Measurements from ENCODE around the gene KLHL21.
"Not testable (repeated sequence)": the region's sequence is repeated elsewhere in the genome, so short reads cannot be mapped to it uniquely, and the experiment has no call there.

The KLHL21 gene

GRCh38 chr1:6602669-6603237 is at the start of gene KLHL21:
TSS of gene KLHL21 (minus strand) at chr1:6602869. CDS start at chr1:6602817, 52 bp downstream.
- DNase-seq (ENCODE audit: low read depth in 1 of 2, low spot score in 1 of 2): peak; percentile 73 to 85

GRCh38 chr1:6651909-6652308 is 49.2 kb upstream of the KLHL21 start:
- no peak for DNase-seq (ENCODE audit: low read depth in 1 of 2, low spot score in 1 of 2)

GRCh38 chr1:6648556-6648955 is 45.9 kb upstream of the KLHL21 start:
- DNase-seq (ENCODE audit: low read depth in 1 of 2, low spot score in 1 of 2): no peak

- no peak for DNase-seq (ENCODE audit: low read depth in 1 of 2, low spot score in 1 of 2)
Observed at GRCh38 chr1:6646499-6647148, 44.0 kb upstream of the KLHL21 start.

- no peak for DNase-seq (ENCODE audit: low read depth in 1 of 2, low spot score in 1 of 2)
Observed at GRCh38 chr1:6645018-6645417, 42.3 kb upstream of the KLHL21 start.

- DNase-seq (ENCODE audit: low read depth in 1 of 2, low spot score in 1 of 2): not testable (repeated sequence)
Observed at GRCh38 chr1:6640867-6641266, 38.2 kb upstream of the KLHL21 start.

GRCh38 chr1:6638226-6638625 is 35.6 kb upstream of the KLHL21 start:
- no peak for DNase-seq (ENCODE audit: low read depth in 1 of 2, low spot score in 1 of 2)

GRCh38 chr1:6637770-6638169 is 35.1 kb upstream of the KLHL21 start:
- no peak for DNase-seq (ENCODE audit: low read depth in 1 of 2, low spot score in 1 of 2)

- not testable (repeated sequence) for DNase-seq (ENCODE audit: low read depth in 1 of 2, low spot score in 1 of 2)
Observed at GRCh38 chr1:6636778-6637177, 34.1 kb upstream of the KLHL21 start.

- DNase-seq (ENCODE audit: low read depth in 1 of 2, low spot score in 1 of 2): no peak
Observed at GRCh38 chr1:6635910-6636760, 33.5 kb upstream of the KLHL21 start.

GRCh38 chr1:6635161-6635909 is 32.7 kb upstream of the KLHL21 start:
- no peak for DNase-seq (ENCODE audit: low read depth in 1 of 2, low spot score in 1 of 2)

GRCh38 chr1:6634371-6635052 is 31.8 kb upstream of the KLHL21 start:
- DNase-seq (ENCODE audit: low read depth in 1 of 2, low spot score in 1 of 2): peak in 1 of 2 donors; percentile 41

GRCh38 chr1:6632588-6633514 is 30.2 kb upstream of the KLHL21 start:
- no peak for DNase-seq (ENCODE audit: low read depth in 1 of 2, low spot score in 1 of 2)

- no peak for DNase-seq (ENCODE audit: low read depth in 1 of 2, low spot score in 1 of 2)
Observed at GRCh38 chr1:6631058-6631457, 28.4 kb upstream of the KLHL21 start.

- no peak for DNase-seq (ENCODE audit: low read depth in 1 of 2, low spot score in 1 of 2)
Observed at GRCh38 chr1:6630027-6630426, 27.4 kb upstream of the KLHL21 start.

GRCh38 chr1:6628971-6629479 is 26.4 kb upstream of the KLHL21 start:
- no peak for DNase-seq (ENCODE audit: low read depth in 1 of 2, low spot score in 1 of 2)

- no peak for DNase-seq (ENCODE audit: low read depth in 1 of 2, low spot score in 1 of 2)
Observed at GRCh38 chr1:6627841-6628545, 25.3 kb upstream of the KLHL21 start.

GRCh38 chr1:6627031-6627430 is 24.4 kb upstream of the KLHL21 start:
- DNase-seq (ENCODE audit: low read depth in 1 of 2, low spot score in 1 of 2): no peak

- no peak for DNase-seq (ENCODE audit: low read depth in 1 of 2, low spot score in 1 of 2)
Observed at GRCh38 chr1:6625584-6626149, 23.0 kb upstream of the KLHL21 start.

All from stimulated activated CD4-positive, alpha-beta T cell treated with anti-CD3 and anti-CD28 coated beads, Interleukin-15, amount 100 ng/mL, for 1 hour (primary cell).